Measurements from ENCODE around the gene ARFIP2. TPM values are rescaled to one million over a fixed set of nuclear protein-coding genes. Genes with fewer than 3 reads are reported as not detected.

The ARFIP2 gene
- total and polyA plus RNA-seq, 2 of the 8 experiments (the other 6 are each of a cell fraction or from before 2014, with no cell fraction given) = 48.3 to 48.7 TPM

DNA sequence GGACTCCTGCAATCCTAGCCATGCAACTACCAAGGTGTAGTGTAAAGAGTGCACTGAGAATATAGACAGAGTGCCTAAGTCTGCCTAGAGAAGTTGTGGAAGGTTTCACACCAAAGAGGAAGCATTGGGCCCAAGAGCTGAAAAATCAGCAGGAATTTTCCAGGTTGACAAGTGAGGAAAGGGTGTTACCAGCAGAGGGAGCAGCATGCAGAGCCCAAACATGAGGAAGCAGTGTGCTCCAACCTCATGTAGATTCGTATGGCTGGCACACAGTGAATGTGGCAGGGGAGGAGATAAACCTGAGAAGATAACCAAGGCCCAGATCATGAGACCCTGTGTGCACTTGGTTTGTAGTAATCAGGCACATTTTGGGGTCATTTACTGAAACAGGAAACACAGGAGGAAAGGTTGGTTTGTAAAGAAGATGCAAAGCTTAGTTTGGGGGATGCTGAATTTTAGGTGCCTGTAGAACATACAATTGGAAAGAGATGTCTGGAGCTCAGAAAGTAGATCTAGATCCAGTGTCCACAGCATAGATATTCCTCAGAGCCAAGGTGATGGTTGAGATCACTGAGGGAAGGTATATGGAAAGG, 42.1 kb downstream of the ARFIP2 start:
- 0 out of 2 replicates have a peak overlapping the region, but pooled peaks have one; percentile 63 for H2AFZ ChIP-seq (ENCODE audit: low read length)
- H3K9me3 ChIP-seq (ENCODE audit: insufficient read depth in 2 of 2, low read depth in 1 of 2, low read length in 1 of 2) = no peaks in the 10 kb centered on the region
- H4K20me1 ChIP-seq (replicated peaks in 1 of 2; ENCODE audit: control insufficient read depth in 1 of 2, insufficient read depth in 2 of 2, low read length in 2 of 2) = no peaks in the 10 kb centered on the region
- H3K23me2 ChIP-seq (ENCODE audit: low read depth, low read length) = no peaks in the 10 kb centered on the region
- H3K18ac ChIP-seq (ENCODE audit: extremely low read depth, low read length) = no peak overlapping the region
- H4K5ac ChIP-seq (ENCODE audit: insufficient read length, low read depth, low read length) = no peak overlapping the region
- peak; percentile 67 to 74 for TF ChIP-seq RAD21 (IDR thresholded peaks at IDR 0.05 in 1 of 2, conservative IDR thresholded peaks at IDR 0.05 in 1 of 2; ENCODE audit: low read depth in 2 of 2, low read length in 2 of 2)
- TF ChIP-seq JUN (IDR thresholded peaks at IDR 0.05; ENCODE audit: low read depth, low read length) = no peak
- TF ChIP-seq, protein P1, sequence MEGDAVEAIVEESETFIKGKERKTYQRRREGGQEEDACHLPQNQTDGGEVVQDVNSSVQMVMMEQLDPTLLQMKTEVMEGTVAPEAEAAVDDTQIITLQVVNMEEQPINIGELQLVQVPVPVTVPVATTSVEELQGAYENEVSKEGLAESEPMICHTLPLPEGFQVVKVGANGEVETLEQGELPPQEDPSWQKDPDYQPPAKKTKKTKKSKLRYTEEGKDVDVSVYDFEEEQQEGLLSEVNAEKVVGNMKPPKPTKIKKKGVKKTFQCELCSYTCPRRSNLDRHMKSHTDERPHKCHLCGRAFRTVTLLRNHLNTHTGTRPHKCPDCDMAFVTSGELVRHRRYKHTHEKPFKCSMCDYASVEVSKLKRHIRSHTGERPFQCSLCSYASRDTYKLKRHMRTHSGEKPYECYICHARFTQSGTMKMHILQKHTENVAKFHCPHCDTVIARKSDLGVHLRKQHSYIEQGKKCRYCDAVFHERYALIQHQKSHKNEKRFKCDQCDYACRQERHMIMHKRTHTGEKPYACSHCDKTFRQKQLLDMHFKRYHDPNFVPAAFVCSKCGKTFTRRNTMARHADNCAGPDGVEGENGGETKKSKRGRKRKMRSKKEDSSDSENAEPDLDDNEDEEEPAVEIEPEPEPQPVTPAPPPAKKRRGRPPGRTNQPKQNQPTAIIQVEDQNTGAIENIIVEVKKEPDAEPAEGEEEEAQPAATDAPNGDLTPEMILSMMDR (IDR thresholded peaks at IDR 0.05; ENCODE audit: control extremely low read depth in 1 of 3, insufficient read depth in 1 of 3, low read depth in 1 of 3, low read length in 3 of 3) = peak; percentile 71 to 94 (median 86)
- peak; percentile 80 for TF ChIP-seq MAX (IDR thresholded peaks at IDR 0.05)
- no peak for TF ChIP-seq CTBP2 (IDR thresholded peaks at IDR 0.05; ENCODE audit: borderline replicate concordance, insufficient read depth, insufficient read length, low read length)
- peak; percentile 42; the same call in 1 of the 2 replicates for TF ChIP-seq TEAD4 (IDR thresholded peaks at IDR 0.05; ENCODE audit: low read depth, low read length)
- TF ChIP-seq NRF1 (IDR thresholded peaks at IDR 0.05; ENCODE audit: low read depth, low read length) = no peak
- no peak for TF ChIP-seq BCL11A (IDR thresholded peaks at IDR 0.05; ENCODE audit: low read depth in 2 of 2, low read length in 2 of 2)
- TF ChIP-seq JUND (IDR thresholded peaks at IDR 0.05; ENCODE audit: low read length) = no peak
- 63% methylated on average over 1 of the region's 1 CpG; no CpG with 5 or more reads in 1 of the 2 experiments for WGBS, 2 experiments (ENCODE audit: extremely low coverage in 1 of 2, insufficient coverage in 1 of 2, insufficient read length in 1 of 2, insufficient replicate concordance in 2 of 2, low coverage in 1 of 2, low lambda C conversion rate in 2 of 2, missing lambda C conversion rate in 1 of 2)
- H3K4me2 ChIP-seq (ENCODE audit: insufficient read depth in 1 of 2, low read depth in 2 of 2, low read length in 2 of 2) = no peak overlapping the region
- H2AK5ac ChIP-seq (ENCODE audit: low read depth, low read length) = no peak overlapping the region
- H3K9ac ChIP-seq (replicated peaks in 1 of 4; ENCODE audit: extremely low read depth in 1 of 4, low read depth in 3 of 4, low read length in 3 of 4) = no peak overlapping the region
- H3K27me3 ChIP-seq (replicated peaks in 1 of 4; ENCODE audit: control insufficient read depth in 3 of 4, extremely low read depth in 1 of 4, insufficient read depth in 3 of 4, low read length in 3 of 4) = no peaks in the 10 kb centered on the region
- H3K56ac ChIP-seq (replicated peaks; ENCODE audit: insufficient read length, low read depth, low read length) = no peak overlapping the region
- H3K36me3 ChIP-seq (ENCODE audit: control insufficient read depth in 2 of 4, insufficient read depth in 4 of 4, low read length in 3 of 4) = no peaks in the 10 kb centered on the region
- ChIA-PET CTCF (ENCODE audit: partially characterized antibody) (interaction anchor here (0.6 to 22.7 kb wide), 29 partner anchors 7 to 155 kb away, joined by 3 to 585 read pairs (median 5); partner anchors contain the start of genes SMPD1 and TRIM3), POLR2A (ENCODE audit: partially characterized antibody) (interaction anchor here (1.0 to 2.0 kb wide), 4 partner anchors 9 to 20 kb away, joined by 3 to 7 read pairs (median 4); partner anchors contain the start of gene APBB1)
- no peak overlapping the region for H3K14ac ChIP-seq (ENCODE audit: insufficient read length)
- FAIRE-seq (peak; percentile 89), DNase-seq (ENCODE audit: low read depth in 1 of 2, low spot score in 2 of 2) (peak in 1 of 2 experiments; percentile 54)
- H2BK5ac ChIP-seq (ENCODE audit: low read depth, low read length) = no peak overlapping the region
- H3K23ac ChIP-seq (ENCODE audit: insufficient read length) = no peak overlapping the region
- H4K91ac ChIP-seq (replicated peaks; ENCODE audit: insufficient read length, low read length) = no peak overlapping the region
- H2BK15ac ChIP-seq (ENCODE audit: low read length) = no peak overlapping the region
- peaks cover 0 to 4% (median 0%) of the 10 kb centered on the region in 4 experiments; a peak in 2 of 7 replicates for H3K4me1 ChIP-seq (replicated peaks in 1 of 4; ENCODE audit: control insufficient read depth in 3 of 4, insufficient read depth in 4 of 4, low read length in 3 of 4)
- no peak overlapping the region for H3K4ac ChIP-seq (replicated peaks; ENCODE audit: insufficient read length, low read depth, low read length)
- no peak overlapping the region for H2BK12ac ChIP-seq (ENCODE audit: low read depth, low read length)
- H4K8ac ChIP-seq (ENCODE audit: extremely low read depth, insufficient read depth, low read length) = no peak overlapping the region
- no peak overlapping the region for H3K27ac ChIP-seq (ENCODE audit: low read depth, low read length)
- no peaks in the 10 kb centered on the region for H3K79me2 ChIP-seq (ENCODE audit: control insufficient read depth in 1 of 2, insufficient read depth in 2 of 2, low read length in 2 of 2)
- H2BK120ac ChIP-seq (replicated peaks; ENCODE audit: low read depth, low read length) = no peak overlapping the region
- no peak overlapping the region for H2BK20ac ChIP-seq (ENCODE audit: low read length)
- H3K4me3 ChIP-seq (ENCODE audit: extremely low read depth in 1 of 4, insufficient read depth in 2 of 4, low read depth in 3 of 4, low read length in 4 of 4) = no peak overlapping the region
- H3K79me1 ChIP-seq (ENCODE audit: low read depth, low read length) = no peaks in the 10 kb centered on the region
